ENCODE data around the gene MC1R. TPM values are rescaled to one million over a fixed set of nuclear protein-coding genes. Genes with fewer than 3 reads are reported as not detected.

The MC1R gene
- total and polyA plus RNA-seq, 2 experiments from 2014 or later = 0.74 to 4.3 TPM

GRCh38 chr16:89905511-89906139 is 13.0 kb upstream of the MC1R start:
- Histone ChIP-seq H2AFZ (no peak overlapping the region), H3K27me3 (ENCODE audit: insufficient read depth) (no peaks in the 10 kb centered on the region), H3K27ac (ENCODE audit: low read depth) (no peak overlapping the region), H3K4me3 (no peak overlapping the region), H3K36me3 (ENCODE audit: insufficient read depth) (no peaks in the 10 kb centered on the region; the same call in 1 of the 2 replicates), H3K79me2 (replicated peaks; ENCODE audit: insufficient read depth) (no peaks in the 10 kb centered on the region), H3F3A (replicated peaks; ENCODE audit: low read depth) (0 out of 2 replicates have a peak, but pooled peaks cover 12% of the 10 kb centered on the region), H3K4me1 (ENCODE audit: insufficient read depth) (0 out of 2 replicates have a peak, but pooled peaks cover 4% of the 10 kb centered on the region), H3K9me2 (ENCODE audit: insufficient read depth) (no peaks in the 10 kb centered on the region), H4K20me1 (replicated peaks; ENCODE audit: insufficient read depth) (no peaks in the 10 kb centered on the region), H3K4me2 (no peak overlapping the region)
- Mint-ChIP-seq H3K4me1 (0 out of 3 replicates have a peak, but pooled peaks cover 4% of the 10 kb centered on the region), H3K9me3 (peaks cover 18% of the 10 kb centered on the region), H3K27ac (peak overlapping the region; percentile 67; the same call in 1 of the 2 replicates), H3K27me3 (ENCODE audit: insufficient read depth, low read depth, poor library complexity) (peaks cover 16% of the 10 kb centered on the region), H3K36me3 (ENCODE audit: low read depth) (peaks cover 50% of the 10 kb centered on the region), H3K4me3 (no peak overlapping the region)
- no peak for TF ChIP-seq STAT1 (IDR thresholded peaks at IDR 0.05; ENCODE audit: unreplicated experiment)
- TF ChIP-seq ZNF114 (CRISPR knock-in tag; IDR thresholded peaks at IDR 0.05) = no peak
- no peak for TF ChIP-seq REST (IDR thresholded peaks at IDR 0.05; ENCODE audit: unreplicated experiment)
- no peak for TF ChIP-seq CREB1 (CRISPR knock-in tag; IDR thresholded peaks at IDR 0.05; ENCODE audit: low read depth)
- no peak for TF ChIP-seq ZNF462 (CRISPR knock-in tag; IDR thresholded peaks at IDR 0.05)
- TF ChIP-seq EZH2phosphoT487 (IDR thresholded peaks at IDR 0.05; ENCODE audit: unreplicated experiment) = no peak
- TF ChIP-seq ZNF331 (CRISPR knock-in tag; IDR thresholded peaks at IDR 0.05; ENCODE audit: low read depth) = no peak
- TF ChIP-seq NANOG (IDR thresholded peaks at IDR 0.05; ENCODE audit: borderline replicate concordance) = no peak
- no peak for TF ChIP-seq JUNB (IDR thresholded peaks at IDR 0.05; ENCODE audit: unreplicated experiment)
- no peak for TF ChIP-seq CTCF (conservative IDR thresholded peaks at IDR 0.05; ENCODE audit: low read depth in 2 of 2)
- TF ChIP-seq POLR2AphosphoS5 (IDR thresholded peaks at IDR 0.05; ENCODE audit: low read depth) = no peak
- TF ChIP-seq EZH2 (IDR thresholded peaks at IDR 0.05; ENCODE audit: low read depth, unreplicated experiment) = no peak
- no peak for TF ChIP-seq ETS1 (IDR thresholded peaks at IDR 0.05)
- ATAC-seq (no peak), DNase-seq (ENCODE audit: low spot score) (no peak)

Data from GM23338 (cell line).